Rectal smooth muscle tissue (tissue), 1 donor: ENCODE measurements around the gene SLC39A9.
"Not testable (repeated sequence)": the region's sequence is repeated elsewhere in the genome, so short reads cannot be mapped to it uniquely, and the experiment has no call there.

Source experiments
- H3K27ac ChIP-seq: one replicate; pipeline ENCODE4 v1.7.0; 2013; ENCODE audit warnings: low read depth, low read length, inconsistent platforms
- H3K27me3 ChIP-seq: one replicate; pipeline ENCODE4 v1.7.0; 2013; ENCODE audit warnings: low read length; ENCODE audit not compliant: control insufficient read depth, insufficient read depth
- H3K36me3 ChIP-seq: one replicate; pipeline ENCODE4 v1.7.0; 2013; ENCODE audit warnings: low read length; ENCODE audit not compliant: control insufficient read depth, insufficient read depth
- H3K4me1 ChIP-seq: one replicate; pipeline ENCODE4 v1.7.0; 2013; ENCODE audit warnings: low read length; ENCODE audit not compliant: control insufficient read depth, insufficient read depth
- H3K4me3 ChIP-seq: one replicate; pipeline ENCODE4 v1.7.0; 2013; ENCODE audit warnings: low read length
- H3K9ac ChIP-seq: one replicate; pipeline ENCODE4 v1.7.0; 2013; ENCODE audit warnings: low read length

SLC39A9 gene

DNA sequence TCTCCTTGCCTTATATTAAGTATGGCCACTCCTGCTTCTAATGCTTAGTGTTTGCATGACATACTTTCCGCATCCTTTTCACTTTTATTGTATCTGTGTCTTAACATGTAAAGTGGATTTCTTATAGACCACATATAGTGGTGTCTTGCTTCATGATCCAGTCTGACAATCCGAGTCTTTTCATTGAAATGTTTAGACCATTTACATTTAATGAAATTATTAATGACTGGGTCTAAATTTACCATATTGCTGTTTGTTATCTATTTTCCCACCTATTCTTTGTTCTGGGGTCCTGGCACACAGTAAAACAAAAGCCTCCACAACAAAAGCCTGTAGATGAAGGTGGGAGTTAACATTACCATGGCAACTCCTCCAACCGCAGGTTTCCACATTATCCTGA is 23.3 kb upstream of the SLC39A9 start:
- Histone ChIP-seq H3K4me1 (no peaks in the 10 kb centered on the region), H3K27ac (no peak overlapping the region), H3K4me3 (no peak overlapping the region), H3K36me3 (peaks cover 9% of the 10 kb centered on the region), H3K27me3 (no peaks in the 10 kb centered on the region), H3K9ac (no peak overlapping the region)

DNA sequence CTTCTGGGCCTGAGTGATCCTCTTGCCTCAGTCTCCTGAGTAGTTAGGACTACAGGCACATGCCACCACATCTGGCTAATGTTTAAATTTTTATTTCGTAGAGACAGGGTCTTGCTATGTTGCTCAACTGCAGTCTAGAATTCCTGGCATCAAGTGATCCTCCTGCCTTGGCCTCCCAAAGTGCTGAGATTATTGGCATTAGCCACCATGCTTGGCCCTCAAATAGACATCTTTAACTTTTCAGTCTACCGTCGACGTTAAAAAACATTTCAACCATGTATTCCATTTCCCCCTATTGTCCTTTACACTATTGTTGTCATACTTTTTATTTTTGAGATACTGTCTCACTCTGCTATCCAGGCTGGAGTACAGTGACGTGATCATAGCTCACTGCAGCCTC is 22.8 kb upstream of the SLC39A9 start:
- H3K4me3 ChIP-seq = no peak overlapping the region
- H3K4me1 ChIP-seq = no peaks in the 10 kb centered on the region
- no peaks in the 10 kb centered on the region for H3K27me3 ChIP-seq
- no peak overlapping the region for H3K9ac ChIP-seq
- H3K36me3 ChIP-seq = peaks cover 9% of the 10 kb centered on the region
- no peak overlapping the region for H3K27ac ChIP-seq

DNA sequence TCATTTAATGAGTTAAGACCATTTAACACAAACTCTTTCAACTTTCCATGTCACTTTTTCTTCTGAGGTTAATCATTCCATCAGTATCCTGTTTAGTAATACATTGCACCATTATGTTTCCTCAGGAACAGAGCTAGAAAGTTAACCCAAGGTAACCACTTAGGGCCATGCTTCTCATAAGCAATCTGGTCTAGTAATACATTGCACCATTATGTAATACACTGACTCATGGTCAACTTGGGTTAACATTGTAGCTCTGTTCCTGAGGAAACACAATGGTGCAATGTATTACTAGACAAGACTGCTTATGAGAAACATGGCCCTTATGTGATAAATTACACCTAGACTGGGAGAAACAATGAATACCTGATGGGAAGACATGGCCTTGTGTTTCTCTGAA is 22.1 kb upstream of the SLC39A9 start:
- no peaks in the 10 kb centered on the region for H3K27me3 ChIP-seq
- H3K36me3 ChIP-seq = peaks cover 9% of the 10 kb centered on the region
- no peak overlapping the region for H3K4me3 ChIP-seq
- H3K9ac ChIP-seq = no peak overlapping the region
- no peaks in the 10 kb centered on the region for H3K4me1 ChIP-seq
- H3K27ac ChIP-seq = no peak overlapping the region

DNA sequence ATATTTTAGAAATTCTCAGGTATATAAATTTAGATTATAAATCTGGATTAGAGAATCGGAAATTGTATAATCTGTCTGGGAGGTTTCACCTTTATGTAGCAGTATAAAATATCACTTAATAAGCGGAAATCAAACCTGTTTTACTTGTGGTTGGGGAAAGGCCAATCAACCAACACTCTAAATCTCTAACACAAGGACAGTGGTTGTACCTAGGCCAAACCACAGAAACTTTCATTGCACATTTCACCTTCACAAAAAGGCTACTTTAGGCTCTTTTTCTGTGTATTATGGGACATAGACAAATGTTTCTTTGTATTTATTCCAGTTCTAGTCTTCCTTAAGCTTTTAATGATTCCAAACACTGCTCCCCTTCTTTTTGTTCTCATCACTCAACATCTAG is 20.2 kb upstream of the SLC39A9 start:
- H3K4me1 ChIP-seq = no peaks in the 10 kb centered on the region
- H3K36me3 ChIP-seq = peaks cover 9% of the 10 kb centered on the region
- H3K9ac ChIP-seq = no peak overlapping the region
- H3K27me3 ChIP-seq = no peaks in the 10 kb centered on the region
- no peak overlapping the region for H3K27ac ChIP-seq
- no peak overlapping the region for H3K4me3 ChIP-seq

DNA sequence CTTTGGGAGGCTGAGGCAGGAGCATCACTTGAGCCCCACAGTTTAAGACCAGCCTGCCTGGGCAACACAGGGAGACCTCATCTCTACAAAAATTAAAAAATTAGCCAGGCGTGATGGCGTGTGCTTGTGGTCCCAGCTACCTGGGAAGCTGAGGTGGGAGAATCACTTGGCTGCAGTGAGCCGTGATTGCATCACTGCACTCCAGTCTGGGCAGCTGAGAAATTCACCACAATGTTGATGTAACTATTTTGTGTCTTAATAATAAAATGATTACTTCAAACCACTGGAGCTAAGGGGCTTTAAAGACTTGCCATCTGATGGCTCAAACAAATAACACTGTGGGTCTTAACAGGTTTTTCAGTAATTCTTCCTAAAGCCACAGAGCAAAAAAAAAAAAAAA is 11.2 kb upstream of the SLC39A9 start:
- Histone ChIP-seq H3K4me1 (no peaks in the 10 kb centered on the region), H3K4me3 (no peak overlapping the region), H3K27me3 (no peaks in the 10 kb centered on the region), H3K27ac (no peak overlapping the region), H3K9ac (no peak overlapping the region), H3K36me3 (peaks cover 16% of the 10 kb centered on the region)

DNA sequence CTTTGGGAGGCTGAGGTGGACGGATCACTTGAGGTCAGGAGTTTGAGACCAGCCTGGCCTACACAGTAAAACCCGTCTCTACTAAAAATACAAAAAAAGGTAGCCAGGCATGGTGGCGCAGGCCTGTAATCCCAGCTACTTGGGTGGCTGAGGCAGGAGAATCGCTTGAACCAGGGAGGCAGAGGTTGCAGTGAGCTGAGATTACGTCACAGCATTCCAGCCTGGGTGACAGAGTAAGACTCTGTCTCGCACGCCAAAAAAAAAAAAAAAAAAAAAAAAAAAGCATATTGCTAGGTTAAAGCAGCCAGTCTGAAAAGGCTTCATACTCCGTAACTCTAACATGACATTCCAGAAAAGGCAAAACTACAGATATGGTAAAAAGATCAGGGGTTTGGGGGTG is 7.1 kb upstream of the SLC39A9 start:
- H3K27me3 ChIP-seq, H3K4me1 ChIP-seq, H3K27ac ChIP-seq, H3K4me3 ChIP-seq, H3K9ac ChIP-seq: not testable (repeated sequence)
- H3K36me3 ChIP-seq = peaks cover 14% of the 10 kb centered on the region

DNA sequence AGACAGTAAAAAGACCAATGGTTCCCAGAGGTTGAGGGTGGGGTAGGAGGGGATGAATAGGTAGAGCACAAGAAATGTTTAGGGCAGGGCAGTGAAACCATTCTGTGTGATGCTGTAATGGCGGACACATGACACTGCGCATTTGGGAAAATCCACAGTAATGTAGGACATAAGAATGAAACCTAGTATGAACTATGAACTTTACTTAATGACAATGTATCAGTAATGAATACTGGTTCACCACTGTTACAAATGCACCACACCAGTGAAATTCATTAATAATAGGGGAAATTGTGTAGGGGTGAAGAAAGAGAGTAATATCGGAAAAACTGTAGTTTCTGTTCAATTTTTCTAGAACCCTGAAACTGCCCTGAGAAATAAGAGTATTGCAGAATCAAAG is 6.0 kb upstream of the SLC39A9 start:
- Histone ChIP-seq H3K36me3 (peaks cover 13% of the 10 kb centered on the region), H3K27me3 (no peaks in the 10 kb centered on the region)

DNA sequence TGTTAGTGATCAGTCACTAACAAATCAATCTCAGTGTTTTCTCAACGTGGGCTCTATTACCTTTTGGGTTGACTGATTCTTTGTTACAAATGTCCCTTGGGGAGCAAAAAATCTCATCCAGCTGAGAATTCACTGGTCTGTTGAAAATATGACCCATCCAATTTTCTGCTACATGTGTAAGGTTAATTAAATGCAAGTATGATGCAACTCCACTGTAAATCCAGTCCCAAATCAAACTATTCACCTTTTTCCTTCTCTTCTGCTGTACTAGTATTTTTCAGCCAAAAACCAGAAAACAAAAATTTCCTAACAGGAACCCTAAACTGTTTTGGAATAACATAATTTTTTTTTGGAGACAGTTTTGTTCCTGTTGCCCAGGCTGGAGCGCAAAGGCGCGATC is 2.6 kb upstream of the SLC39A9 start:
- Histone ChIP-seq H3K4me1 (peaks cover 25% of the 10 kb centered on the region), H3K36me3 (peaks cover 11% of the 10 kb centered on the region), H3K4me3 (no peak overlapping the region), H3K27me3 (no peaks in the 10 kb centered on the region), H3K9ac (no peak overlapping the region), H3K27ac (no peak overlapping the region)

More for the DNA sequence above, 6.0 kb upstream of the SLC39A9 start:
- Histone ChIP-seq H3K4me3 (no peak overlapping the region), H3K27ac (no peak overlapping the region), H3K9ac (no peak overlapping the region), H3K4me1 (peaks cover 8% of the 10 kb centered on the region)

DNA sequence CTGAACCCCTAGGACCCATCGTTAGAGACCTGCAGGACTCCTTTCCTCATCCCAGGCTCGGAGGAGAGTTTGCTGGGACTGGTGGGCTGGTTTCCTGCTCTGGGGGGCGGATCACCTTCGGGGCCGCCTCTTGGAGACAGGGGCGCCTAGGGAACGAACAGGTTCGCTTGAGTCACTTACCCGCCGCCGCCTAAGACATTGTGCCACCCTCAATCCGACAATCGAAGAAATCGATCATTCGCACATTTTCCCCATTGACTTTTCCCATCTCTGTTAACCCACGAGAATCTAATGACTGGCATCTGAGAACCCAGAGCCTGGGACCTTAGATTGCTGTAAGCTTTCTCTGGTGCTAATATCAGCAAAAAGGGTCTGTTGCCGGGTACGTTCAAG is 322 bp downstream of the SLC39A9 start:
- Histone ChIP-seq H3K4me3 (peak overlapping the region; percentile 87), H3K9ac (peak overlapping the region; percentile 92), H3K36me3 (no peaks in the 10 kb centered on the region), H3K4me1 (peaks cover 28% of the 10 kb centered on the region), H3K27me3 (no peaks in the 10 kb centered on the region), H3K27ac (peak overlapping the region; percentile 97)

DNA sequence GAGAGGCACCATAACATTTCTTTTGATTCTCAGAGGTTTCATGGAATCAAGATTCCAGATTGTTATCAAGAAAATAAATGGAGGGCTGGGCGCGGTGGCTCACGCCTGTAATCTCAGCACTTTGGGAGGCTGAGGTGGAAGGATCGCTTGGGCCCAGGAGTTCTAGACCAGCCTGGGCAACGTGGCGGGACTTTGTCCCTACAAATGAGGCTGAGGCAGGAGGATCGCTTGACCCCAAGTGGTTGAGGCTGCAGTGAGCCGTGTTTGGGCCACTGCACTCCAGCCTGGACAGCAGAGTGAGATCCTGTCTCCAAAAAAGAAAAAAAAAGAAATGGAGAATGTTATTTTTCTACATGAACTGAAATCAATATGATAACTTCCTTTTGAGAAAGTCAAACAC is 1.3 kb downstream of the SLC39A9 start:
- no peak overlapping the region for H3K9ac ChIP-seq
- H3K27me3 ChIP-seq = no peaks in the 10 kb centered on the region
- H3K36me3 ChIP-seq = no peaks in the 10 kb centered on the region
- no peak overlapping the region for H3K27ac ChIP-seq
- peak overlapping the region; percentile 87 for H3K4me3 ChIP-seq
- peaks cover 28% of the 10 kb centered on the region for H3K4me1 ChIP-seq

DNA sequence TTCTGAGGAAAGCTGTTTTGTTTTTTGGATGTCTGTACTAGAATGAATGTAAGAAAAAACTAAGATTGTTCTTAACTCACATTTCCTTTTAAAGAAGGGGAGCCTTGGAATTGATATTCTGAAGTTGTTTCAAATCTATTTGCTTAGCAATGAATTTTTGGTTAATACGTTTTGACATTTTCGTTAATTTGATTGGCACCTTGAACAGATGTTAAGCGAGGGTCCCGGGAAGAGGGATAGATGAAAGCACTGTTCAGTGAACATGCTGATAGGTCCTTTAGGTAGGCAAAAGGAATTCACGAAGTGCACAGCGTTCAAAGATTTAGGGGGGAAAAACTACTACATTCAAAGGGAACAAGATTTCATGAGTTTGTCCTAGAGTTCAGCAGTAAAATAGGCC is 1.7 kb downstream of the SLC39A9 start:
- H3K27ac ChIP-seq = no peak overlapping the region
- peaks cover 28% of the 10 kb centered on the region for H3K4me1 ChIP-seq
- H3K9ac ChIP-seq = no peak overlapping the region
- no peaks in the 10 kb centered on the region for H3K27me3 ChIP-seq
- no peaks in the 10 kb centered on the region for H3K36me3 ChIP-seq
- H3K4me3 ChIP-seq = peak overlapping the region; percentile 87

DNA sequence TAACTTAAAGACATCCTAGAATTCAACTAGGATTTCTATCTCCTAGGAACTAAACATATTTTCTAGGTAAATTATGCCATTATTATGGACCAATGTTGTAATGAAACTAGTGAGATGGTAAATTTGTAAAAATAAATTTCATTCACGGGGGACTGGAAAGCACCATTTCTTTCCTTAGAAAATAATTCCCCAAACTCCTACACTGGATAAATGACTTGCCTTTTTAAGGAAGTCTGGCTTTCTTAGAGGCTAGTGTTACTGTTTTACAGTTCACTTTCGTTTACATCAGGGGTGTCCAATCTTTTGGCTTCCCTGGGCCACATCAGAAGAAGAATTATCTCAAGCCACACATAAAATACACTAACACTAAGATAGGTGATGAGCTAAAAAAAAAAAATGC is 3.3 kb downstream of the SLC39A9 start:
- Histone ChIP-seq H3K4me3 (no peak overlapping the region), H3K9ac (no peak overlapping the region), H3K4me1 (peaks cover 26% of the 10 kb centered on the region), H3K36me3 (no peaks in the 10 kb centered on the region), H3K27ac (no peak overlapping the region), H3K27me3 (no peaks in the 10 kb centered on the region)

DNA sequence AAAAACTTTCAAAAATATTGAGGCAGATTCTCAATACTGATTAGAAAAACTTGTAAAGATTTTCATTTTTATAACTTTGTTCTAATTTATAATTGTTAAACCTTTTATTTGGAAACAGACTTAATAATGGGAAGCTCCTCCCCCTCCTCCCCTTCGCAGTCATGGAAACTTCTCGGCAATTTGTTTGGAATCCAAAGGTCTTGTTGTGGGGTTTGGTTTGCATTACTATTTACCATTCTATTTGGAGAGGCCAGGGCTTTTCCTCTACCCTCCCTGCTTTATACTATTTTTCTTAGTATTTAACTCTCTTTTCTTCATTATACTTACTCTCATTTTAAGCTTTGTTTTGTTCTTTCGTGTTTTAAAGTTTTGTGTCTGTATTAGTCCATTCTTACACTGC is 6.0 kb downstream of the SLC39A9 start:
- Histone ChIP-seq H3K27ac (no peak overlapping the region), H3K27me3 (no peaks in the 10 kb centered on the region), H3K4me3 (no peak overlapping the region), H3K9ac (no peak overlapping the region), H3K36me3 (no peaks in the 10 kb centered on the region), H3K4me1 (peaks cover 15% of the 10 kb centered on the region)
